CD4-positive, CD25-positive, alpha-beta regulatory T cell (primary cell): ENCODE results near the gene HSPA2. TPM values are rescaled to one million over a fixed set of nuclear protein-coding genes. Genes with fewer than 3 reads are reported as not detected.
"Not testable (repeated sequence)": the region's sequence is repeated elsewhere in the genome, so short reads cannot be mapped to it uniquely, and the experiment has no call there.

Source experiments
- ATAC-seq, 2 donors: fragments of 150-1000 bp; cut with Tn5 transposase; one replicate each; pipeline ENCODE4 v1.10.0; 2021; ENCODE audit warnings: low read depth in 2 of 2, moderate number of reproducible peaks in 2 of 2, moderate library complexity in 1 of 2
- DNase-seq, 3 donors: peaks; one replicate each; pipeline versions ENCODE4 v3.0.0 to v3.0.0-alpha.2; 2012 to 2022; ENCODE audit warnings: mixed read lengths in 1 of 3
- H3K27ac ChIP-seq: one replicate; pipeline ENCODE4 v1.7.0; 2013; ENCODE audit warnings: mild to moderate bottlenecking, low read length; ENCODE audit not compliant: insufficient read depth, poor library complexity, severe bottlenecking
- H3K27me3 ChIP-seq: one replicate; pipeline ENCODE4 v1.7.0; 2013; ENCODE audit warnings: low read length; ENCODE audit not compliant: control insufficient read depth, insufficient read depth
- H3K36me3 ChIP-seq: one replicate; pipeline ENCODE4 v1.7.0; 2013; ENCODE audit warnings: mild to moderate bottlenecking, low read length, moderate library complexity; ENCODE audit not compliant: control insufficient read depth, insufficient read depth
- H3K4me1 ChIP-seq: 2 replicates; pipeline ENCODE4 v1.7.0; 2013; ENCODE audit warnings: mild to moderate bottlenecking, low read length; ENCODE audit not compliant: insufficient read depth, control insufficient read depth, poor library complexity, severe bottlenecking
- H3K4me3 ChIP-seq: one replicate; pipeline ENCODE4 v1.7.0; 2013; ENCODE audit warnings: low read depth, mild to moderate bottlenecking, low read length, moderate library complexity
- H3K9me3 ChIP-seq, 2 experiments: 1 replicate in 1 of 2; 2 replicates in 1 of 2; pipeline ENCODE4 v1.7.0; 2013; ENCODE audit warnings: low read length in 2 of 2, mild to moderate bottlenecking in 1 of 2, moderate library complexity in 1 of 2; ENCODE audit not compliant: control insufficient read depth in 2 of 2
- H3K27ac Mint-ChIP-seq, 3 donors: one replicate each; pipeline ENCODE4 v1.8.0; 2020 to 2022; ENCODE audit warnings: mild to moderate bottlenecking in 3 of 3, mixed read lengths in 3 of 3, moderate library complexity in 2 of 3
- H3K27me3 Mint-ChIP-seq: one replicate; pipeline ENCODE4 v1.8.0; 2022; ENCODE audit warnings: mild to moderate bottlenecking, mixed read lengths
- H3K36me3 Mint-ChIP-seq: one replicate; pipeline ENCODE4 v1.8.0; 2020; ENCODE audit warnings: mixed read lengths
- H3K4me1 Mint-ChIP-seq, 4 donors: one replicate each; pipeline ENCODE4 v1.8.0; 2020 to 2022; ENCODE audit warnings: mixed read lengths in 4 of 4, mild to moderate bottlenecking in 1 of 4
- H3K4me3 Mint-ChIP-seq, 4 donors: one replicate each; pipeline ENCODE4 v1.8.0; 2020 to 2022; ENCODE audit warnings: mild to moderate bottlenecking in 4 of 4, mixed read lengths in 4 of 4, moderate library complexity in 3 of 4
- H3K9me3 Mint-ChIP-seq, 7 donors: one replicate each; pipeline ENCODE4 v1.8.0; 2020 to 2022; ENCODE audit warnings: mixed read lengths in 7 of 7, mild to moderate bottlenecking in 3 of 7, moderate library complexity in 2 of 7
- polyA plus RNA-seq, 4 donors: library from polyadenylated mRNA; unstranded; fragments of 300-500 nt; fragmentation: Illumina TruSeq; gene quantifications; one replicate each; pipeline ENCODE4 v1.2.3, GENCODE V29; 2021
- total RNA-seq: library from RNA; stranded (reverse); gene quantifications from one replicate; pipeline ENCODE4 v1.2.3, GENCODE V29; 2022

The HSPA2 gene
- total and polyA plus RNA-seq, 5 donors from 2014 or later: 0.48 to 2.6 (median 0.65) TPM

DNA sequence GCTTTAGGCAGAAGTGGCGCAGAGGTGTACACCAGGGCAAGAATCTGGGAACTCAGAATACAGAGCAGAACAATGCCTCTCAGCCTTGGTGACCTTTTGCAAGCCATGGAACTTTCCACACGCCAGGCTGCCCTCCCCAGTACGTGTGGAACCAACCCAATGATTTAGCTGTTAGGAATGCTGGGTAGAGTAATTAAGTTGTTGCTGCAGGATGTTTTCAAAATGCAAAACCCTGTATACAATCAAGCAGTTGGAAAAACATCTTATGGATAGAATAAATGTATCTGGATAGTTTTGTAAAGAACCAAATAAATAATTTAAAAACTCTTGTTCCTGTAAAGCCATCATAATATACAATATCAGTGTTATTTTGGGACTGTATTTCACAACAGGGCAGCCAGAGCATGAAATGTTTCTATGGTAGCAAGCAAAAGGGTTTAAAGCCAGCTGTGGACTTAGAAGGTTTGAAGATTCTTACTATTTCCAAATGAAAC, 28.6 kb downstream of the HSPA2 start:
- Histone ChIP-seq H3K27ac (no peak overlapping the region), H3K9me3 (no peaks in the 10 kb centered on the region), H3K27me3 (peaks cover 5% of the 10 kb centered on the region), H3K4me3 (no peak overlapping the region), H3K36me3 (no peaks in the 10 kb centered on the region), H3K4me1 (no peaks in the 10 kb centered on the region)
- Mint-ChIP-seq H3K27ac (no peak overlapping the region), H3K4me3 (no peak overlapping the region), H3K27me3 (peaks cover 33% of the 10 kb centered on the region), H3K4me1 (no peaks in the 10 kb centered on the region), H3K9me3 (no peaks in the 10 kb centered on the region), H3K36me3 (no peaks in the 10 kb centered on the region)
- ATAC-seq (no peak), DNase-seq (no peak)

DNA sequence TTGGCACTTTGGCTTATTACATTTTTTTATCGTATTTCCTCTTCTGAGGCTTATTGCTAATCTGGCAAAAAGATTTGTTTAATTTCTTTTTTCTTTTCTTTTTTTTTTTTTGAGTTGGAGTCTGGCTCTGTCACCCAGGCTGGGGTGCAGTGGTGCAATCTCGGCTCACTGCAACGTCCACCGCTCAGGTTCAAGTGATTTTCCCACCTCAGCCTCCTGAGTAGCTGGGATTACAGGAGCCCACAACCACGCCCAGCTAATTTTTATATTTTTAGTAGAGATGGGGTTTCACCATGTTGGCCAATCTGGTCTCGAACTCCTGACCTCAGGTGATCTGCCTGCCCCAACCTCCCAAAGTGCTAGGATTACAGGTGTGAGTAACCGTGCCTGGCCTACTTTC, 29.1 kb downstream of the HSPA2 start:
- ATAC-seq, H3K27me3 ChIP-seq, H3K36me3 Mint-ChIP-seq, H3K4me1 Mint-ChIP-seq, H3K27ac Mint-ChIP-seq, H3K36me3 ChIP-seq, H3K4me3 ChIP-seq, H3K9me3 ChIP-seq, DNase-seq, H3K4me1 ChIP-seq, H3K9me3 Mint-ChIP-seq, H3K27ac ChIP-seq, H3K4me3 Mint-ChIP-seq: not testable (repeated sequence)
- peaks cover 29% of the 10 kb centered on the region for H3K27me3 Mint-ChIP-seq

DNA sequence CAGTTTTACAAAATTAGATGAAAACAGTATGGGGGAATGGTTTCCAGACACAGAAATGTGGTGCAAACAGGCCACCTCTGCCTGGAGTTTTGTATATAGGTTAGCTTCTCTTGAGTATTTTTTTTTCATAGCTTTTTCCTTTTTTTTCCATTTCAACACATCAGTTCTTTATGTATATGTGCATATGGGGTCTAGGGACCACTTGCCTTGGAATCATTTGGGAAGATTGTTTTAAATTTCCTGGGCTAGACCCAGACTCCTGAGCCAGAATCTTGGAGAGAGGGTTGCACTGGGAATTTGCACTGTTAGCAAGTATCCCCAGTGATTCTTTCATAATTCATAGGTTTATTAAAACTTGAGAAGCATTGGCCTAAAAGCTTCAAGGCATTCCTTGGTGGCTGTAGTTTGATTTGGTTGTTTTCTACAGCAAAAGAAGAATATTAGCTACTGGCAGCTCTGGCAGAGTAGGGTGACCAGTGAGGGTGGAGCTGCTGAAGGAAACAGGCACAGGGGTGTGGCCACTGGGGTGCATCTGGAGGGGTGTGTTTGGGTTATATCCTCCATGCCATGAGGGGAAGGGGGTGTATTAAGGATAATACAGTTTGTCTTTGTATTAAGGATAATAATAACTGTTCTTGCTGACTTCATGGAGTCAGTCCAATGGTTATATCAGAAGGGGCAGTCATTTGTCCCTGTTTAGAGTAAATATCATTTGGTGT, 32.0 kb downstream of the HSPA2 start:
- no peak overlapping the region for H3K4me3 Mint-ChIP-seq
- H3K27ac ChIP-seq: no peak overlapping the region
- H3K36me3 Mint-ChIP-seq: no peaks in the 10 kb centered on the region
- DNase-seq (no peak), ATAC-seq (no peak)
- H3K9me3 ChIP-seq: no peaks in the 10 kb centered on the region
- no peaks in the 10 kb centered on the region for H3K4me1 Mint-ChIP-seq
- no peaks in the 10 kb centered on the region for H3K9me3 Mint-ChIP-seq
- H3K4me3 ChIP-seq: no peak overlapping the region
- no peaks in the 10 kb centered on the region for H3K4me1 ChIP-seq
- peaks cover 4% of the 10 kb centered on the region for H3K27me3 ChIP-seq
- peaks cover 11% of the 10 kb centered on the region for H3K27me3 Mint-ChIP-seq
- H3K27ac Mint-ChIP-seq: no peak overlapping the region
- H3K36me3 ChIP-seq: no peaks in the 10 kb centered on the region

DNA sequence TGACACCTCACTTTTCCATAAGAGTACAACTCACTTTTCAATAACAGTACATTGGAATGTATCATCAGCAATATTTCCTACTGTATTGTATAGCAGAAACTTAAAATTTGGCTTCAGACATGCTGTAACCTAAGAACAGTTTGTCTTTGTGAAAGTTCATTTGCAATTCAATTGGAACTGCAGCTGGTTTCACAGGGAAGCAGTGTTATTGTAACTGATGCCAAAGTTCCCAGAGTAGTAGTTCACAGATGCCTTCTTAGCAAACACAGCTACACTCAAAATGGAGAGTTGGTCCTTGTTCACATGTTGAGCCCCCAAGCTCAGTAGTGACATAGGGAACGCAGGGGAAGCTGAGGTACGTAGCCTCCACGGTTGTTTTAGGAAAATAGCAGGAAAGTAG, 32.6 kb downstream of the HSPA2 start:
- H3K36me3 Mint-ChIP-seq: no peaks in the 10 kb centered on the region
- no peak for DNase-seq
- no peak overlapping the region for H3K4me3 Mint-ChIP-seq
- H3K36me3 ChIP-seq: no peaks in the 10 kb centered on the region
- H3K4me1 ChIP-seq: no peaks in the 10 kb centered on the region
- no peaks in the 10 kb centered on the region for H3K4me1 Mint-ChIP-seq
- no peak overlapping the region for H3K27ac ChIP-seq
- H3K27ac Mint-ChIP-seq: no peak overlapping the region
- peaks cover 11% of the 10 kb centered on the region for H3K27me3 Mint-ChIP-seq
- no peak for ATAC-seq
- no peaks in the 10 kb centered on the region for H3K9me3 ChIP-seq
- peaks cover 4% of the 10 kb centered on the region for H3K27me3 ChIP-seq
- no peak overlapping the region for H3K4me3 ChIP-seq
- no peaks in the 10 kb centered on the region for H3K9me3 Mint-ChIP-seq

DNA sequence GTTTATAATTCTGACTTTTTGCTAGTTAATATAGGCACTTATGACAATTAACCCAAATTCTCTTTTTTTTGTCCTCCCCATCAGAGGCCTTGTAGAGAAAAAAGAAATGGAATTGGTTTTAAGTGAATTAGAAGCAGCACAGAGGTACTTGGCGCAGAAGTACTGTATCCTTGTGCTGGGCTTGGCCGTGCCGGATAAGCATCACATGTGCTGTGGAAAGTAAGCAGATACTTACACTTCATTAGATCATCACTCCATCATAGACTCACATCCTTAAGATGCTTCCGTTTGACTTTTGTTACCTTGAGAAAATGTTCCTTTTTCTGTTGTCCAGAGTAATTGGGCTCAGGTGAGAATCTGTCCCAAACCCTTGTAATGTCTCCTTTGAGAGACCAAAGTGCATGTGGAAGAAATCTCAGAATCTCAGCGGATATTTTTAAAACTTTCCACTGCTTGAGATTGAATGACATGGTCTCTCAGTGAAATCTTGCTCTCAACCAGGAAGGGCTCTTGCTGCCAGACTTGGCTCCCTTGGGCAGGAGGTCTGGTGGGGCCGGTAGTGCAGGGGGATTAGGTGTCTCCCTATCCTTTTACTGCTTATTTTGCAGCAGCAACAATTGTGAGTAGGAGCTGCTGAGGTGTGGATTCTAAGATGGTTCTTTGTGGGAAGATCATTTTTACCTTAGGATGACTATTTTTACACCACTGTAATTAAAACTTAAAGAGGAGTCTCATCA, 34.0 kb downstream of the HSPA2 start:
- peaks cover 10% of the 10 kb centered on the region for H3K27me3 Mint-ChIP-seq
- no peak overlapping the region for H3K27ac Mint-ChIP-seq
- H3K4me3 ChIP-seq: no peak overlapping the region

DNA sequence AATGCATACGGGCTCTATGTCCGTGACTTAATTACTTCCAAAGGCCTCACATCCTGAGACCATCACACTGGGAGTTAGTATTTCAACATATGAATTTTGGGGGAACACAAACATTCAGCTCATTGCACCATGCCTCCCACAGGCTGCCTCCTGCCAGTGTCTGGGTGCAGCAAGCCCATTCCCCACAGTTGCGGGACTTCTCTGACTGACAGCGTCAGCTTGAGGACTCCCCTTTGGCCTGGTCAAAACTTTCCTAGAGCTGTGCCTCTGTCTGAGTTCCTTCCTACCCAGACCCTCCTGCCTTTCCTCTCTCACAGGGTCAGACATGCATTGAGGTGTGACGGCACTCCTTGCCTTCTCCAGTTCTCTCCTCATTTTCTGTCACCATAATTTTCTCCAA, 36.7 kb downstream of the HSPA2 start:
- no peaks in the 10 kb centered on the region for H3K36me3 Mint-ChIP-seq

More for the DNA sequence above, 34.0 kb downstream of the HSPA2 start:
- no peaks in the 10 kb centered on the region for H3K9me3 Mint-ChIP-seq
- Histone ChIP-seq H3K9me3 (no peaks in the 10 kb centered on the region), H3K27ac (no peak overlapping the region), H3K4me1 (no peaks in the 10 kb centered on the region), H3K27me3 (no peaks in the 10 kb centered on the region), H3K36me3 (no peaks in the 10 kb centered on the region)
- no peak overlapping the region for H3K4me3 Mint-ChIP-seq
- ATAC-seq (no peak), DNase-seq (no peak)
- no peaks in the 10 kb centered on the region for H3K4me1 Mint-ChIP-seq
- H3K36me3 Mint-ChIP-seq: no peaks in the 10 kb centered on the region

DNA sequence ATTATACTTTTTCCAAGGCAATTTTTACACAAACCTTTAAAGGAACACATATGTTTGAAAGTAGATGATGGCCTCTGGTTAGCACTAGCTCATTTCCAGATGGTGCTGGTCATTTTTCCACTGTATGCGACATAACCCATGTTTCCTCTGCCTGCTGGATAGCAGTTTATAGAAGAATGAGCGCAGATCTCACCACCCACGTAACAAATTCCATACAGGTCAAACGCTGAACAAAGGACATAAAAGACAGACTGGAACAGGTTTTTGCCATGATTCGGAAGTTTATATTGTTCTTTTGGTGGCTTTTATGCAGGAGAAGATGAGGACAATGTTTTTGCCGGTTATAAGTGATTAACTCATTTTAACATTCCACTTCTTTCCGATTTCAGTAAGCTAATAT, 39.9 kb downstream of the HSPA2 start:
- no peak overlapping the region for H3K4me3 ChIP-seq
- H3K9me3 Mint-ChIP-seq: no peaks in the 10 kb centered on the region
- no peaks in the 10 kb centered on the region for H3K4me1 ChIP-seq
- H3K36me3 Mint-ChIP-seq: no peaks in the 10 kb centered on the region
- no peak for DNase-seq
- ATAC-seq: no peak
- no peak overlapping the region for H3K4me3 Mint-ChIP-seq
- no peaks in the 10 kb centered on the region for H3K4me1 Mint-ChIP-seq
- no peaks in the 10 kb centered on the region for H3K27me3 ChIP-seq
- no peaks in the 10 kb centered on the region for H3K36me3 ChIP-seq
- peaks cover 5% of the 10 kb centered on the region for H3K27me3 Mint-ChIP-seq
- no peaks in the 10 kb centered on the region for H3K9me3 ChIP-seq
- H3K27ac Mint-ChIP-seq: no peak overlapping the region
- no peak overlapping the region for H3K27ac ChIP-seq

More for the DNA sequence above, 36.7 kb downstream of the HSPA2 start:
- H3K4me1 Mint-ChIP-seq: no peaks in the 10 kb centered on the region
- H3K9me3 Mint-ChIP-seq: no peaks in the 10 kb centered on the region
- no peaks in the 10 kb centered on the region for H3K4me1 ChIP-seq
- H3K27me3 ChIP-seq: no peaks in the 10 kb centered on the region
- no peak overlapping the region for H3K4me3 Mint-ChIP-seq
- peaks cover 5% of the 10 kb centered on the region for H3K27me3 Mint-ChIP-seq
- no peak for DNase-seq
- H3K36me3 ChIP-seq: no peaks in the 10 kb centered on the region
- no peak overlapping the region for H3K27ac ChIP-seq
- peak overlapping the region in 1 of 3 donors; percentile 14 for H3K27ac Mint-ChIP-seq
- H3K4me3 ChIP-seq: no peak overlapping the region
- no peak for ATAC-seq
- no peaks in the 10 kb centered on the region for H3K9me3 ChIP-seq
